ENCODE results near the gene NTN5. TPM values are rescaled to one million over a fixed set of nuclear protein-coding genes. Genes with fewer than 3 reads are reported as not detected.
A peak's percentile ranks its signal among the peaks of the same experiment; 100 is the strongest.

The NTN5 gene
- total and polyA plus RNA-seq, 2 of the 4 experiments (the other 2 are of a cell fraction) = 0.19 TPM; not detected in 1

DNA sequence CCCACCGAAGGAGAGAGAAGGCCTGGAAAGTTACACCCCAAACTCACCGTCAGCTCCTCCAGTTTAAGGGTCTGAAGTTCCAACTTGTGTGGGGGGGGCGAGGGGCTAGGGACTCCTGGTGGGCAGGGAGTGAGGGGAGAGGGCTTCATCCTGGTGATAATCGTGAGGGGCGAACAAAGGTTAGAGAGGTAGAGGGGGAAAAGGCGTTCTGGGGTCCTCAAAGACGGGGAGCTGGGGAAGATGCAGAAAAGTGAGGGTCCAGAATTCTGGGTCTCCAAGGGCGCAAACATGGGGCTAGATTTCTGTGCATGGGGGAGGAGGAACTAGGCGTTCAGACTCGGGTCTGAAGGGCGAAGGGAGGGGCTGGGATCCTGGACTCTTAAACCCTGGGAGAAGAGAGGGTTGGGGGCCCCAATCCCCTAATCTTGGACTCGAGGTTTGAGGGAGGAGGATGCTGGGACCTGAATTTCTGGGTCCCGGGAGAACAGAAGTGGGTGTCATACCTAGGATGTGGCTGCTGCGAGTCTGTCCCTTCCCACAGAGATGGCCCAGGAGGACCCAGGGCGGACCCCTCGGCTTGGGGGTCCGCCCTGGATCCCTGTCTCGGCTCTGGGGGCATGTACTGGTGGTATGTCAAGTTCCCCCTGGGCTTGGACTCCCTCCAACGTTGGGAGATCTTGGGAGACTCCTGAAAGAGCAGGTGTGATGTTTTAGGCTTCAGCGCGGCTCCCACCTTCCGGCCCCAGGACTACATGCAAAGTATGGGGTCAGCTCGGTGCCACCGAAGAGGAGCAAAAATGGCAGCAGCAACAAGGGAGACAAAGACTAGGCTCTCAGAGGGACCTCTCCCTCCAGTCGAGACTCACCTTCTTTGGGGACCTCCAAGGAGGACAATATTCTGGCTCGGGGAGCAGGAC, 42.2 kb upstream of the NTN5 start:
- no peaks in the 10 kb centered on the region for H3K9me3 ChIP-seq (ENCODE audit: control insufficient read depth, insufficient read depth, low read length)
- dilution Hi-C loops (cut with HindIII; ENCODE audit: low sequenced_read_pairs, unreplicated experiment) = no loop called here
- intact Hi-C loops (cut with micrococcal nuclease) = loop anchor here (2.0 kb wide), 1 partner anchor 40 kb away; no protein-coding TSS in a partner anchor
- H2BK20ac ChIP-seq (ENCODE audit: low read depth, low read length) = no peak overlapping the region
- peak overlapping the region; percentile 46 for H2BK5ac ChIP-seq (ENCODE audit: low read depth, low read length, poor library complexity, severe bottlenecking)
- no peaks in the 10 kb centered on the region for H3K36me3 ChIP-seq (ENCODE audit: control insufficient read depth, insufficient read depth, low read length)
- peak overlapping the region; percentile 70 for H4K91ac ChIP-seq (ENCODE audit: insufficient read depth, low read depth, low read length)
- H3K14ac ChIP-seq (replicated peaks; ENCODE audit: low read depth, low read length) = peak overlapping the region; percentile 73
- H3K4me3 ChIP-seq (ENCODE audit: insufficient read depth, low read depth, low read length) = peak overlapping the region; percentile 52
- H2AFZ ChIP-seq (replicated peaks; ENCODE audit: low read length, poor library complexity) = peak overlapping the region; percentile 85
- TF ChIP-seq SMC3 (IDR thresholded peaks at IDR 0.05; ENCODE audit: low read depth, low read length) (no peak), CEBPB (IDR thresholded peaks at IDR 0.05; ENCODE audit: low read depth, low read length) (no peak), BHLHE40 (IDR thresholded peaks at IDR 0.05; ENCODE audit: low read depth, low read length) (no peak), NFE2L2 (IDR thresholded peaks at IDR 0.05; ENCODE audit: low read depth, low read length) (no peak), RAD21 (IDR thresholded peaks at IDR 0.05; ENCODE audit: low read length) (no peak)
- TF ChIP-seq, protein P1, sequence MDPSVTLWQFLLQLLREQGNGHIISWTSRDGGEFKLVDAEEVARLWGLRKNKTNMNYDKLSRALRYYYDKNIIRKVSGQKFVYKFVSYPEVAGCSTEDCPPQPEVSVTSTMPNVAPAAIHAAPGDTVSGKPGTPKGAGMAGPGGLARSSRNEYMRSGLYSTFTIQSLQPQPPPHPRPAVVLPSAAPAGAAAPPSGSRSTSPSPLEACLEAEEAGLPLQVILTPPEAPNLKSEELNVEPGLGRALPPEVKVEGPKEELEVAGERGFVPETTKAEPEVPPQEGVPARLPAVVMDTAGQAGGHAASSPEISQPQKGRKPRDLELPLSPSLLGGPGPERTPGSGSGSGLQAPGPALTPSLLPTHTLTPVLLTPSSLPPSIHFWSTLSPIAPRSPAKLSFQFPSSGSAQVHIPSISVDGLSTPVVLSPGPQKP (IDR thresholded peaks at IDR 0.05; ENCODE audit: borderline replicate concordance, low read depth, low read length) = no peak
- TF ChIP-seq, protein P2, sequence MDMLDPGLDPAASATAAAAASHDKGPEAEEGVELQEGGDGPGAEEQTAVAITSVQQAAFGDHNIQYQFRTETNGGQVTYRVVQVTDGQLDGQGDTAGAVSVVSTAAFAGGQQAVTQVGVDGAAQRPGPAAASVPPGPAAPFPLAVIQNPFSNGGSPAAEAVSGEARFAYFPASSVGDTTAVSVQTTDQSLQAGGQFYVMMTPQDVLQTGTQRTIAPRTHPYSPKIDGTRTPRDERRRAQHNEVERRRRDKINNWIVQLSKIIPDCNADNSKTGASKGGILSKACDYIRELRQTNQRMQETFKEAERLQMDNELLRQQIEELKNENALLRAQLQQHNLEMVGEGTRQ (IDR thresholded peaks at IDR 0.05; ENCODE audit: low read depth, low read length) = no peak
- peak overlapping the region; percentile 97 for H2AK5ac ChIP-seq (ENCODE audit: low read depth, low read length)
- no peak for ATAC-seq (ENCODE audit: low read depth)
- POLR2A ChIA-PET (ENCODE audit: unreplicated experiment) = no interaction called here
- in situ Hi-C loops (cut with MboI; ENCODE audit: low sequenced_read_pairs) = no loop called here
- peak overlapping the region; percentile 78 for H3K4ac ChIP-seq (ENCODE audit: low read depth, low read length)
- H4K20me1 ChIP-seq (ENCODE audit: insufficient read depth, low read length) = no peaks in the 10 kb centered on the region
- H3K27ac ChIP-seq (ENCODE audit: insufficient read depth, low read length) = peak overlapping the region; percentile 86
- H3K9ac ChIP-seq (ENCODE audit: low read depth, low read length) = peak overlapping the region; percentile 77
- BruUV-seq (replicated peaks) = no TSS peak
- H2AK9ac ChIP-seq (replicated peaks; ENCODE audit: low read depth, low read length, poor library complexity) = peak overlapping the region; percentile 87
- peak overlapping the region; percentile 18 for H3K18ac ChIP-seq (ENCODE audit: low read depth, low read length)
- H3K79me1 ChIP-seq (ENCODE audit: low read depth in 1 of 2, low read length in 2 of 2) = peaks cover 6 to 32% of the 10 kb centered on the region in 2 experiments; a peak in 3 of 4 replicates
- peak overlapping the region; percentile 27 for H4K5ac ChIP-seq (ENCODE audit: low read depth, low read length)
- H2BK15ac ChIP-seq (ENCODE audit: low read depth, low read length) = peak overlapping the region; percentile 92; the same call in 1 of the 3 replicates
- H2BK120ac ChIP-seq (ENCODE audit: low read depth, low read length) = peak overlapping the region; percentile 62
- peak overlapping the region; percentile 34 for H3K23ac ChIP-seq (ENCODE audit: low read depth, low read length)
- peak overlapping the region; percentile 87 for H3K4me2 ChIP-seq (ENCODE audit: low read depth, low read length)
- peak overlapping the region; percentile 92 to 99 for H4K8ac ChIP-seq (ENCODE audit: low read depth in 2 of 2, low read length in 2 of 2)
- H3K56ac ChIP-seq (ENCODE audit: extremely low read depth, insufficient read depth, low read length) = peak overlapping the region; percentile 66
- H3K4me1 ChIP-seq (ENCODE audit: control insufficient read depth, insufficient read depth, low read length) = peaks cover 15% of the 10 kb centered on the region
- peaks cover 7% of the 10 kb centered on the region; the same call in 1 of the 2 replicates for H3K9me1 ChIP-seq (ENCODE audit: insufficient read depth, low read length)
- no peak for DNase-seq
- CTCF ChIA-PET = interaction anchor here (1.5 kb wide), 1 partner anchor 39 kb away, joined by 3 read pairs; no protein-coding TSS in a partner anchor
- no peaks in the 10 kb centered on the region for H3K27me3 ChIP-seq (ENCODE audit: control insufficient read depth, insufficient read depth, low read length)
- 67% methylated on average over 9 of the region's 26 CpGs; no CpG with 5 or more reads in 1 of the 2 experiments for WGBS, 2 experiments (ENCODE audit: extremely low coverage in 2 of 2, insufficient read length in 1 of 2)

Measured in IMR-90 (cell line).